Mesendoderm (in vitro differentiated cells): ENCODE measurements around the gene ATP4A.

Source experiments
- DNase-seq: peaks from one replicate; pipeline ENCODE4 v3.0.0; 2013
- H2AK5ac ChIP-seq: 2 replicates; pipeline ENCODE4 v1.6.1; 2013; ENCODE audit warnings: low read length, inconsistent platforms
- H2BK120ac ChIP-seq: 2 replicates; pipeline ENCODE4 v1.6.1; 2013; ENCODE audit warnings: low read depth, mild to moderate bottlenecking, low read length, moderate library complexity, mixed read lengths
- H2BK15ac ChIP-seq: replicated peaks from 2 replicates; pipeline ENCODE4 v1.6.1; 2013; ENCODE audit warnings: low read depth, mild to moderate bottlenecking, moderate library complexity
- H2BK5ac ChIP-seq: 2 replicates; pipeline ENCODE4 v1.6.1; 2013; ENCODE audit warnings: low read length, inconsistent platforms
- H3K18ac ChIP-seq: 2 replicates; pipeline ENCODE4 v1.6.1; 2013; ENCODE audit warnings: mild to moderate bottlenecking, low read length, mixed read lengths
- H3K23ac ChIP-seq: one replicate; pipeline ENCODE4 v1.6.1; 2013; ENCODE audit warnings: low read length
- H3K27ac ChIP-seq: 2 replicates; pipeline ENCODE4 v1.5.1; 2013; ENCODE audit warnings: low read depth, mild to moderate bottlenecking, inconsistent platforms, low read length, moderate library complexity
- H3K27me3 ChIP-seq: 2 replicates; pipeline ENCODE4 v1.6.1; 2013; ENCODE audit warnings: low read length, control low read depth, mild to moderate bottlenecking, inconsistent platforms; ENCODE audit not compliant: insufficient read depth, poor library complexity
- H3K36me3 ChIP-seq: 2 replicates; pipeline ENCODE4 v1.6.1; 2013; ENCODE audit warnings: low read length, inconsistent platforms; ENCODE audit not compliant: control insufficient read depth, insufficient read depth
- H3K4ac ChIP-seq: one replicate; pipeline ENCODE4 v1.6.1; 2013; ENCODE audit warnings: low read depth, mild to moderate bottlenecking, low read length, moderate library complexity
- H3K4me1 ChIP-seq: 2 replicates; pipeline ENCODE4 v1.6.1; 2013; ENCODE audit warnings: low read depth, low read length, inconsistent platforms; ENCODE audit not compliant: control insufficient read depth
- H3K4me2 ChIP-seq: 2 replicates; pipeline ENCODE4 v1.6.1; 2013; ENCODE audit warnings: low read length
- H3K4me3 ChIP-seq: 2 replicates; pipeline ENCODE4 v1.5.1; 2013; ENCODE audit warnings: mild to moderate bottlenecking, low read length
- H3K56ac ChIP-seq: one replicate; pipeline ENCODE4 v1.6.1; 2013; ENCODE audit warnings: low read length
- H3K79me1 ChIP-seq: 2 replicates; pipeline ENCODE4 v1.6.1; 2013; ENCODE audit warnings: low read length, inconsistent platforms
- H3K79me2 ChIP-seq: 2 replicates; pipeline ENCODE4 v1.6.1; 2013; ENCODE audit warnings: mild to moderate bottlenecking, low read length; ENCODE audit not compliant: control insufficient read depth, insufficient read depth
- H3K9ac ChIP-seq: 2 replicates; pipeline ENCODE4 v1.6.1; 2013; ENCODE audit warnings: low read length, inconsistent platforms
- H4K5ac ChIP-seq: one replicate; pipeline ENCODE4 v1.6.1; 2013; ENCODE audit warnings: low read length
- H4K8ac ChIP-seq: one replicate; pipeline ENCODE4 v1.6.1; 2013; ENCODE audit warnings: low read depth, mild to moderate bottlenecking, control low read depth, low read length, moderate library complexity
- WGBS: extraction: QIAGEN DNeasy Blood & Tissue Kit; methylation state at CpG from one replicate; pipeline ENCODE4 v1.1.7; 2013; ENCODE audit warnings: low lambda C conversion rate, missing lambda C conversion rate; ENCODE audit not compliant: insufficient coverage; ENCODE audit errors: extremely low coverage; 5-methylcytosine and 5-hydroxymethylcytosine counted together

The ATP4A gene

GRCh38 chr19:35522745-35523327 lies 40.6 kb downstream of the ATP4A start:
- no peak overlapping the region for H4K5ac ChIP-seq
- H2BK15ac ChIP-seq, result no peak overlapping the region
- no peak overlapping the region for H2AK5ac ChIP-seq
- H3K4me1 ChIP-seq, result no peaks in the 10 kb centered on the region
- H3K36me3 ChIP-seq, result no peaks in the 10 kb centered on the region
- H3K9ac ChIP-seq, result no peak overlapping the region
- no peaks in the 10 kb centered on the region for H3K79me2 ChIP-seq
- H3K56ac ChIP-seq, result no peak overlapping the region
- no peak overlapping the region for H3K27ac ChIP-seq
- no peaks in the 10 kb centered on the region for H3K79me1 ChIP-seq
- no peak overlapping the region for H2BK5ac ChIP-seq
- no peak overlapping the region for H3K4ac ChIP-seq
- H3K18ac ChIP-seq, result no peak overlapping the region
- no peak for DNase-seq
- no peak overlapping the region for H4K8ac ChIP-seq
- no CpG with 5 or more reads among the region's 12 CpGs for WGBS
- H2BK120ac ChIP-seq, result no peak overlapping the region
- H3K27me3 ChIP-seq, result no peaks in the 10 kb centered on the region
- H3K23ac ChIP-seq, result no peak overlapping the region
- no peak overlapping the region for H3K4me2 ChIP-seq
- H3K4me3 ChIP-seq, result no peak overlapping the region

- Histone ChIP-seq H3K4ac (no peak overlapping the region), H2BK120ac (no peak overlapping the region), H3K4me3 (no peak overlapping the region), H2AK5ac (no peak overlapping the region), H3K36me3 (no peaks in the 10 kb centered on the region), H3K79me2 (no peaks in the 10 kb centered on the region), H3K4me1 (no peaks in the 10 kb centered on the region), H3K9ac (no peak overlapping the region), H4K5ac (no peak overlapping the region), H3K4me2 (no peak overlapping the region), H3K27ac (no peak overlapping the region), H3K23ac (no peak overlapping the region), H2BK5ac (no peak overlapping the region), H3K79me1 (no peaks in the 10 kb centered on the region), H3K27me3 (no peaks in the 10 kb centered on the region), H3K56ac (no peak overlapping the region), H3K18ac (no peak overlapping the region), H2BK15ac (no peak overlapping the region), H4K8ac (no peak overlapping the region)
- peak; percentile 34 for DNase-seq
- WGBS, result no CpG with 5 or more reads among the region's 16 CpGs
These were observed 42.2 kb downstream of the ATP4A start for GRCh38 chr19:35521124-35521743.

GRCh38 chr19:35519291-35519690 lies 44.2 kb downstream of the ATP4A start:
- Histone ChIP-seq H3K36me3 (no peaks in the 10 kb centered on the region), H3K4me3 (no peak overlapping the region), H3K23ac (no peak overlapping the region), H3K18ac (no peak overlapping the region), H3K79me1 (no peaks in the 10 kb centered on the region), H2BK15ac (no peak overlapping the region), H2BK120ac (no peak overlapping the region), H2BK5ac (no peak overlapping the region), H4K5ac (no peak overlapping the region), H3K4me2 (no peak overlapping the region), H3K56ac (no peak overlapping the region), H4K8ac (no peak overlapping the region), H2AK5ac (no peak overlapping the region), H3K27ac (no peak overlapping the region), H3K9ac (no peak overlapping the region), H3K79me2 (no peaks in the 10 kb centered on the region), H3K27me3 (no peaks in the 10 kb centered on the region), H3K4ac (no peak overlapping the region), H3K4me1 (no peaks in the 10 kb centered on the region)
- DNase-seq, result no peak
- WGBS, result no CpG with 5 or more reads among the region's 7 CpGs

- WGBS, result no CpG with 5 or more reads among the region's 6 CpGs
- no peak overlapping the region for H3K27ac ChIP-seq
These were observed 45.1 kb downstream of the ATP4A start for GRCh38 chr19:35518313-35518712.

GRCh38 chr19:35517342-35517741 lies 46.1 kb downstream of the ATP4A start:
- DNase-seq, result no peak
- H3K27ac ChIP-seq, result no peak overlapping the region
- H3K27me3 ChIP-seq, result no peaks in the 10 kb centered on the region
- no peak overlapping the region for H2BK15ac ChIP-seq
- WGBS, result no CpG with 5 or more reads among the region's 2 CpGs
- no peaks in the 10 kb centered on the region for H3K79me1 ChIP-seq
- H4K8ac ChIP-seq, result no peak overlapping the region
- H2BK5ac ChIP-seq, result no peak overlapping the region
- no peak overlapping the region for H3K18ac ChIP-seq
- H2BK120ac ChIP-seq, result no peak overlapping the region
- H3K4me1 ChIP-seq, result no peaks in the 10 kb centered on the region
- no peak overlapping the region for H4K5ac ChIP-seq
- H3K56ac ChIP-seq, result no peak overlapping the region
- H3K36me3 ChIP-seq, result no peaks in the 10 kb centered on the region
- no peak overlapping the region for H3K9ac ChIP-seq
- H2AK5ac ChIP-seq, result no peak overlapping the region
- no peak overlapping the region for H3K4me2 ChIP-seq
- H3K4me3 ChIP-seq, result no peak overlapping the region
- no peak overlapping the region for H3K23ac ChIP-seq
- H3K79me2 ChIP-seq, result no peaks in the 10 kb centered on the region
- H3K4ac ChIP-seq, result no peak overlapping the region

More at GRCh38 chr19:35518313-35518712, 45.1 kb downstream of the ATP4A start:
- H2BK5ac ChIP-seq, result no peak overlapping the region
- no peaks in the 10 kb centered on the region for H3K4me1 ChIP-seq
- H3K23ac ChIP-seq, result no peak overlapping the region
- H3K9ac ChIP-seq, result no peak overlapping the region
- H3K18ac ChIP-seq, result no peak overlapping the region
- no peak overlapping the region for H3K4me3 ChIP-seq
- no peak overlapping the region for H4K5ac ChIP-seq
- H3K4me2 ChIP-seq, result no peak overlapping the region
- no peak overlapping the region for H4K8ac ChIP-seq
- no peaks in the 10 kb centered on the region for H3K79me1 ChIP-seq
- H3K4ac ChIP-seq, result no peak overlapping the region
- H3K79me2 ChIP-seq, result no peaks in the 10 kb centered on the region
- no peaks in the 10 kb centered on the region for H3K27me3 ChIP-seq
- no peak overlapping the region for H2AK5ac ChIP-seq
- no peak overlapping the region for H2BK120ac ChIP-seq
- H2BK15ac ChIP-seq, result no peak overlapping the region
- peak; percentile 30 for DNase-seq
- H3K36me3 ChIP-seq, result no peaks in the 10 kb centered on the region
- H3K56ac ChIP-seq, result no peak overlapping the region

GRCh38 chr19:35516310-35516709 lies 47.1 kb downstream of the ATP4A start:
- Histone ChIP-seq H2BK5ac (no peak overlapping the region), H4K5ac (no peak overlapping the region), H3K4me1 (no peaks in the 10 kb centered on the region), H4K8ac (no peak overlapping the region), H3K4ac (no peak overlapping the region), H3K79me1 (no peaks in the 10 kb centered on the region), H2AK5ac (no peak overlapping the region), H3K4me3 (no peak overlapping the region), H3K36me3 (no peaks in the 10 kb centered on the region), H3K4me2 (no peak overlapping the region), H3K79me2 (no peaks in the 10 kb centered on the region), H3K23ac (no peak overlapping the region), H3K9ac (no peak overlapping the region), H3K27me3 (no peaks in the 10 kb centered on the region), H2BK120ac (no peak overlapping the region), H3K18ac (no peak overlapping the region), H3K27ac (no peak overlapping the region), H2BK15ac (no peak overlapping the region), H3K56ac (no peak overlapping the region)
- no CpG with 5 or more reads among the region's 3 CpGs for WGBS
- no peak for DNase-seq
